BLaER1 treated with 17β-estradiol and CSF1 and Interleukin-3, amounts not matched to agents 10 nM and 100 nM (cell line): ENCODE measurements around the gene COPG2.
"Not testable (repeated sequence)": the region's sequence is repeated elsewhere in the genome, so short reads cannot be mapped to it uniquely, and the experiment has no call there.

Experiments
- H3K27ac ChIP-seq, 11 experiments: shearing (Covaris generic); formaldehyde crosslinking; 2 replicates each; pipeline ENCODE4 v1.8.1; 2022
- H3K27me3 ChIP-seq, 11 experiments: shearing (Covaris generic); formaldehyde crosslinking; 2 replicates each; pipeline ENCODE4 v1.8.1; 2022
- H3K36me3 ChIP-seq, 11 experiments: shearing (Covaris generic); formaldehyde crosslinking; 2 replicates each; pipeline ENCODE4 v1.8.1; 2022
- H3K4me1 ChIP-seq, 10 experiments: shearing (Covaris generic); formaldehyde crosslinking; 2 replicates each; pipeline ENCODE4 v1.8.1; 2022
- H3K4me2 ChIP-seq, 11 experiments: shearing (Covaris generic); formaldehyde crosslinking; 2 replicates each; pipeline ENCODE4 v1.8.1; 2022
- H3K4me3 ChIP-seq, 10 experiments: shearing (Covaris generic); formaldehyde crosslinking; 2 replicates each; pipeline ENCODE4 v1.8.1; 2022
- H3K9ac ChIP-seq, 11 experiments: shearing (Covaris generic); formaldehyde crosslinking; 2 replicates each; pipeline ENCODE4 v1.8.1; 2022
- H3K9me3 ChIP-seq, 11 experiments: shearing (Covaris generic); formaldehyde crosslinking; replicated peaks in 1 of 11; 2 replicates each; pipeline ENCODE4 v1.8.1; 2022
- H4K20me1 ChIP-seq, 11 experiments: shearing (Covaris generic); formaldehyde crosslinking; 2 replicates each; pipeline ENCODE4 v1.8.1; 2022
- Cebpa-rat ChIP-seq, 11 experiments: shearing (Covaris generic); IDR thresholded peaks; 2 replicates each; pipeline ENCODE4 v1.8.1; 2022

COPG2 gene

GRCh38 chr7:130668258-130669084, at the start of gene COPG2:
COPG2 (minus strand) TSS chr7:130668748; CDS start chr7:130668668, 80 bp downstream.
- H3K9me3 ChIP-seq = no peaks in the 10 kb centered on the region
- H3K9ac ChIP-seq = peak within 1 kb of the TSS; percentile 84 to 90 (median 86)
- no peaks in the 10 kb centered on the region for H4K20me1 ChIP-seq
- no peaks in the 10 kb centered on the region for H3K27me3 ChIP-seq
- H3K27ac ChIP-seq = peak within 1 kb of the TSS; percentile 66 to 90 (median 83)
- H3K36me3 ChIP-seq = peaks cover 0 to 17% (median 0%) of the 10 kb centered on the region in 11 experiments; a peak in 4 of 22 replicates
- H3K4me1 ChIP-seq = peaks cover 14 to 29% (median 19%) of the 10 kb centered on the region in 10 experiments
- no peak for TF ChIP-seq Cebpa-rat (IDR thresholded peaks at IDR 0.05)
- peak within 1 kb of the TSS; percentile 79 to 97 (median 87) for H3K4me2 ChIP-seq
- H3K4me3 ChIP-seq = peak within 1 kb of the TSS; percentile 72 to 86 (median 80)

- Histone ChIP-seq H3K9me3 (no peaks in the 10 kb centered on the region), H3K9ac (no peak overlapping the region), H3K4me3 (no peak overlapping the region), H4K20me1 (no peaks in the 10 kb centered on the region), H3K27me3 (no peaks in the 10 kb centered on the region), H3K4me1 (no peaks in the 10 kb centered on the region), H3K27ac (no peak overlapping the region), H3K36me3 (no peaks in the 10 kb centered on the region), H3K4me2 (no peak overlapping the region)
- TF ChIP-seq Cebpa-rat (IDR thresholded peaks at IDR 0.05) = no peak
These were observed 43.9 kb upstream of the COPG2 start for GRCh38 chr7:130712416-130712815.

- H3K36me3 ChIP-seq = no peaks in the 10 kb centered on the region
- H4K20me1 ChIP-seq = no peaks in the 10 kb centered on the region
- H3K4me1 ChIP-seq = no peaks in the 10 kb centered on the region
- no peak overlapping the region for H3K27ac ChIP-seq
- TF ChIP-seq Cebpa-rat (IDR thresholded peaks at IDR 0.05) = no peak
- H3K4me3 ChIP-seq = no peak overlapping the region
- no peak overlapping the region for H3K9ac ChIP-seq
- no peak overlapping the region for H3K4me2 ChIP-seq
- H3K27me3 ChIP-seq = no peaks in the 10 kb centered on the region
- H3K9me3 ChIP-seq = peaks cover 0 to 11% (median 0%) of the 10 kb centered on the region in 11 experiments; a peak in 4 of 22 replicates
These were observed 40.2 kb upstream of the COPG2 start for GRCh38 chr7:130708766-130709165.

GRCh38 chr7:130708001-130708400, 39.5 kb upstream of the COPG2 start:
- Histone ChIP-seq H3K4me3 (no peak overlapping the region), H3K4me1 (no peaks in the 10 kb centered on the region), H4K20me1 (no peaks in the 10 kb centered on the region), H3K4me2 (no peak overlapping the region), H3K36me3 (no peaks in the 10 kb centered on the region), H3K27me3 (no peaks in the 10 kb centered on the region), H3K27ac (no peak overlapping the region), H3K9ac (no peak overlapping the region), H3K9me3 (peaks cover 0 to 11% (median 0%) of the 10 kb centered on the region in 11 experiments; a peak in 4 of 22 replicates)
- no peak for TF ChIP-seq Cebpa-rat (IDR thresholded peaks at IDR 0.05)

GRCh38 chr7:130703851-130704250, 35.3 kb upstream of the COPG2 start:
- no peak for TF ChIP-seq Cebpa-rat (IDR thresholded peaks at IDR 0.05)
- no peaks in the 10 kb centered on the region for H3K27me3 ChIP-seq
- H3K4me3 ChIP-seq = no peak overlapping the region
- H3K27ac ChIP-seq = no peak overlapping the region
- no peaks in the 10 kb centered on the region for H3K4me1 ChIP-seq
- no peak overlapping the region for H3K9ac ChIP-seq
- no peaks in the 10 kb centered on the region for H4K20me1 ChIP-seq
- no peaks in the 10 kb centered on the region for H3K36me3 ChIP-seq
- H3K4me2 ChIP-seq = no peak overlapping the region
- peaks cover 0 to 11% (median 0%) of the 10 kb centered on the region in 11 experiments; a peak in 4 of 22 replicates for H3K9me3 ChIP-seq

- H3K27me3 ChIP-seq = no peaks in the 10 kb centered on the region
- TF ChIP-seq Cebpa-rat (IDR thresholded peaks at IDR 0.05) = no peak
- H3K4me3 ChIP-seq = no peak overlapping the region
- no peak overlapping the region for H3K4me2 ChIP-seq
- peaks cover 0 to 5% (median 0%) of the 10 kb centered on the region in 11 experiments; a peak in 4 of 22 replicates for H3K9me3 ChIP-seq
- H3K4me1 ChIP-seq = no peaks in the 10 kb centered on the region
- H4K20me1 ChIP-seq = no peaks in the 10 kb centered on the region
- H3K36me3 ChIP-seq = no peaks in the 10 kb centered on the region
- no peak overlapping the region for H3K9ac ChIP-seq
- no peak overlapping the region for H3K27ac ChIP-seq
These were observed 33.1 kb upstream of the COPG2 start for GRCh38 chr7:130701650-130702049.

- Histone ChIP-seq H3K27ac (no peak overlapping the region), H3K36me3 (no peaks in the 10 kb centered on the region), H3K9me3 (no peaks in the 10 kb centered on the region), H3K4me3 (no peak overlapping the region), H3K4me1 (no peaks in the 10 kb centered on the region), H4K20me1 (no peaks in the 10 kb centered on the region), H3K27me3 (no peaks in the 10 kb centered on the region), H3K9ac (no peak overlapping the region), H3K4me2 (no peak overlapping the region)
- TF ChIP-seq Cebpa-rat (IDR thresholded peaks at IDR 0.05) = no peak
These were observed 32.2 kb upstream of the COPG2 start for GRCh38 chr7:130700760-130701159.

GRCh38 chr7:130699686-130700085, 31.1 kb upstream of the COPG2 start:
- no peak for TF ChIP-seq Cebpa-rat (IDR thresholded peaks at IDR 0.05)
- Histone ChIP-seq H3K4me2 (no peak overlapping the region), H3K4me3 (no peak overlapping the region), H3K27me3 (no peaks in the 10 kb centered on the region), H3K36me3 (no peaks in the 10 kb centered on the region), H3K4me1 (no peaks in the 10 kb centered on the region), H3K27ac (no peak overlapping the region), H4K20me1 (no peaks in the 10 kb centered on the region), H3K9me3 (no peaks in the 10 kb centered on the region), H3K9ac (no peak overlapping the region)

GRCh38 chr7:130697820-130698219, 29.3 kb upstream of the COPG2 start:
- no peak for TF ChIP-seq Cebpa-rat (IDR thresholded peaks at IDR 0.05)
- Histone ChIP-seq H3K27ac (no peak overlapping the region), H3K4me3 (no peak overlapping the region), H4K20me1 (no peaks in the 10 kb centered on the region), H3K9ac (no peak overlapping the region), H3K9me3 (no peaks in the 10 kb centered on the region), H3K4me2 (no peak overlapping the region), H3K36me3 (no peaks in the 10 kb centered on the region), H3K27me3 (no peaks in the 10 kb centered on the region), H3K4me1 (no peaks in the 10 kb centered on the region)

- H3K4me1 ChIP-seq = no peaks in the 10 kb centered on the region
- no peaks in the 10 kb centered on the region for H3K36me3 ChIP-seq
- H3K9me3 ChIP-seq = 0 out of 22 replicates have a peak, but pooled peaks cover 0 to 5% (median 0%) of the 10 kb centered on the region in 11 experiments
- H3K9ac ChIP-seq = no peak overlapping the region
- no peaks in the 10 kb centered on the region for H4K20me1 ChIP-seq
- no peak for TF ChIP-seq Cebpa-rat (IDR thresholded peaks at IDR 0.05)
- H3K4me2 ChIP-seq = no peak overlapping the region
- H3K27me3 ChIP-seq = no peaks in the 10 kb centered on the region
- H3K4me3 ChIP-seq = no peak overlapping the region
- H3K27ac ChIP-seq = no peak overlapping the region
These were observed 27.3 kb upstream of the COPG2 start for GRCh38 chr7:130695840-130696239.

- not testable (repeated sequence) for H3K27me3 ChIP-seq, H3K27ac ChIP-seq, H3K9ac ChIP-seq, H4K20me1 ChIP-seq, H3K4me2 ChIP-seq, H3K4me3 ChIP-seq, H3K36me3 ChIP-seq, H3K4me1 ChIP-seq
- H3K9me3 ChIP-seq = peaks cover 0 to 20% (median 5%) of the 10 kb centered on the region in 11 experiments; a peak in 6 of 22 replicates
These were observed 23.8 kb upstream of the COPG2 start for GRCh38 chr7:130692396-130692795.
